ENCODE results near the gene SLC7A11.

The SLC7A11 gene

DNA sequence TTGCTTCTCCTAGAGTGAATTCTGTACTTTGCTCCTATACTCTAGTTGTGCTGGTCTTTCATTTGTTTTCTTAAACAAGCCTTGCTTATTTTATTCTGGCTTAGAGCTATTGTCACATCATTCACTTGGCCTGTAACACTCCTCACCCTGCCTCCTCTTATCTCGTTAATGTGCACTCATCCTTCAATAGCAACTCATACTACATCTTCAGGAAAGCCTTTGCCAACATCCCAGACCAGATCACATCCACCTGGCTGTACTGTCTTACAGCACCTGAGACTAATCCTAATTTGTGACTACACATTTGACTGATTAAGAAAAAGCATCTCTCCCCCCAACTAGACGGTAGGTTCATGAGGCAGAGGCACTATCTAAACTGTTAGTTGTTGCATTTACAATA, 80.8 kb downstream of the SLC7A11 start:
- DNase-seq, result no peak

DNA sequence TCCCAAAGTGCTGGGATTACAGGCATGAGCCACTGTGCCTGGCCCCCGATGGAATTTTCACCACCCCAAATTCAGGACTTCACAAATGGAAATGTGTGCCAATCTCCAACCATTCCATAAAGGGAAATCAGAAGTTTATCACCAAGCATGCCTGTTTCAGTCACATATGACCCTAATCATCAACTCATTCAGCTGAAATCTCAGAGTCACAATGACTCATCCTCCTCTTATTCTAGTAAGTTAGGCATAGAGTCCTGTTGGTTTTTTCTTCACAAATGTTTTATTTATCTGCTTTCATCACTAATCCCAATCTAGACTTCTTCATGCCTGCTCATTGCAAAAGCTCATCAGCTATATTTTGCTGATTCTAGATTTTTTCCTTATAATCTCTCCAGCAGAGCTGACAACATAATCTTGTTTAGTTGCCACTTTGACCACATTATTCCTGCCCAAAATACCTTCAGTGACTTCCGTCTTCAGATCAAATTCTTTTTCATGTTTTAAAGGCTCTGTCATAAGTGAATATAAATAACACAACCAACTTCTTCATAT, 83.3 kb downstream of the SLC7A11 start:
- no peak for DNase-seq

GRCh38 chr4:138140879-138141278, 101.3 kb downstream of the SLC7A11 start:
- DNase-seq, result no peak

GRCh38 chr4:138138774-138139173, 103.4 kb downstream of the SLC7A11 start:
- DNase-seq, result no peak

GRCh38 chr4:138135610-138136009, 106.5 kb downstream of the SLC7A11 start:
- no peak for DNase-seq

- DNase-seq, result no peak
Measured at GRCh38 chr4:138118270-138118669, 123.9 kb downstream of the SLC7A11 start.

GRCh38 chr4:138115053-138115452, 127.1 kb downstream of the SLC7A11 start:
- no peak for DNase-seq

DNA sequence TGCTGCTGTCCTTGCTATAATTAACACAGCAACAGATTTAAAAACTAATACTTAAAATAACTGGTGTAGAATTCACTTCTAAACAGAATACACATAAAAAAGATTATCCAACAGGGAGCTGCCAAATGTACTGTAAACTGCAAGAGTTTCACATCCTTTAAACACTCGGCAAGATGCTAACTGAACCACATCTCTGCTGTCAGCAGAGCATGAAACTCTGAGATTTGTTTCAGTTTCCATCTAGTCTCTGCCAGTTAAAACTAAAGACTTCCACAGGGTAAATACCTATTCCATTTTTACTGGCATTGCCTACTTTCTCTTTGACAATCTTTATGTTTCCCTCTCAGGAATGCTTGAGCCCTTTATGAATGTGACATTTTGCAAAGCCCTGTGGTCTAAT, 127.7 kb downstream of the SLC7A11 start:
- DNase-seq, result no peak

All from NCI-H2171 (cell line).